Measurements from ENCODE around the gene PLEKHG1. TPM values are rescaled to one million over a fixed set of nuclear protein-coding genes. Genes with fewer than 3 reads are reported as not detected.

PLEKHG1 gene
- total RNA-seq = 19.3 and 38.7 TPM in 2 replicates

GRCh38 chr6:150599199-150600009, at the start of gene PLEKHG1:
Gene PLEKHG1, plus strand, starts transcription at chr6:150599885. Its CDS starts 133,797 bp downstream, at chr6:150733682.

Other genes with a start within 250 kb of the PLEKHG1 start
- gene IYD, start 230.9 kb upstream of the PLEKHG1 start, total RNA-seq = not detected in 2 replicates

All from endothelial cell of coronary artery (primary cell).